Stimulated activated CD8-positive, alpha-beta memory T cell treated with anti-CD3 and anti-CD28 coated beads, Interleukin-4, amount 100 ng/mL, for 48 hours (primary cell): ENCODE data around the gene MCRIP2.
"Not testable (repeated sequence)": the region's sequence is repeated elsewhere in the genome, so short reads cannot be mapped to it uniquely, and the experiment has no call there.

Experiments
- DNase-seq: peaks from one replicate; pipeline ENCODE4 v3.0.0-alpha.2; 2020

The MCRIP2 gene

DNA sequence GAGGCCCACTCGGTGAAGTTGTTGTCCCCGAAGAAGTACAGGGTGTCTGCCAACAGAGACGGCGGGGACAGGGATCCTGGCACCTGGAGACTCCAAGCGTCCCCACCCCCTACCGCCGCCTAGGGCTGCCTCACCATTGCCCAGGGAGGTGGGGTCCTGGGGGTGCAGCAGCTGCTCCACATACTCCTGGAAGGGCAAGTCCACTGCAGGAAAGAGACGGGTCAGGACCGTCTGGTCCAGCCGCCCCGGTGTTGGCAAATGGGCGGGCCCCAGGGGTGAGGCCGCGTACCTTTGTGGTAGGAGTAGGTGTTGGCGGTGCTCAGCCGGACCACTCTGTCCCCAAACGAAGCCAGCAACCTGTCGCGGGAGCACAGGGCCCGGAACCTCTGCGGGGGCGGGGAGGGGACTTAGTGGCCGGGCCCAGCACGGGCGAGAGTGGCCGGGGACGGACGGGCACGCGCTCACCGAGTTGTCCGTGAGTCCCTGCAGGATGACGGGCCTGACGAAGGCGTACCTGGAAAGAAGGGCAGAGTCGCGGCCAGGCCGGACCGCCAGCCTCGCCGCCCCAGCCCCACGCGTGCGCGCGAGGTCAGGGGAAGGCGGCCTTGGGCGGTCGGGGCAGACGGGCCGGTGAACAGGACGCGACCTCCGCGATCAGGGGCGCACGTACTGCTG lies 41.9 kb downstream of the MCRIP2 start:
- DNase-seq: peak; percentile 45

GRCh38 chr16:684071-684794 lies 42.6 kb downstream of the MCRIP2 start, which contains the start of gene JMJD8:
TSS of gene JMJD8 (minus strand) at chr16:684334. CDS start at chr16:684319, 15 bp downstream.
- peak; percentile 98 for DNase-seq

- DNase-seq: no peak
These were observed 43.5 kb downstream of the MCRIP2 start for GRCh38 chr16:684961-685696.

- no peak for DNase-seq
These were observed 44.3 kb downstream of the MCRIP2 start for GRCh38 chr16:685967-686366.

- DNase-seq: no peak
These were observed 45.0 kb downstream of the MCRIP2 start for GRCh38 chr16:686459-687260.

GRCh38 chr16:687499-687898 lies 45.9 kb downstream of the MCRIP2 start:
- no peak for DNase-seq

DNA sequence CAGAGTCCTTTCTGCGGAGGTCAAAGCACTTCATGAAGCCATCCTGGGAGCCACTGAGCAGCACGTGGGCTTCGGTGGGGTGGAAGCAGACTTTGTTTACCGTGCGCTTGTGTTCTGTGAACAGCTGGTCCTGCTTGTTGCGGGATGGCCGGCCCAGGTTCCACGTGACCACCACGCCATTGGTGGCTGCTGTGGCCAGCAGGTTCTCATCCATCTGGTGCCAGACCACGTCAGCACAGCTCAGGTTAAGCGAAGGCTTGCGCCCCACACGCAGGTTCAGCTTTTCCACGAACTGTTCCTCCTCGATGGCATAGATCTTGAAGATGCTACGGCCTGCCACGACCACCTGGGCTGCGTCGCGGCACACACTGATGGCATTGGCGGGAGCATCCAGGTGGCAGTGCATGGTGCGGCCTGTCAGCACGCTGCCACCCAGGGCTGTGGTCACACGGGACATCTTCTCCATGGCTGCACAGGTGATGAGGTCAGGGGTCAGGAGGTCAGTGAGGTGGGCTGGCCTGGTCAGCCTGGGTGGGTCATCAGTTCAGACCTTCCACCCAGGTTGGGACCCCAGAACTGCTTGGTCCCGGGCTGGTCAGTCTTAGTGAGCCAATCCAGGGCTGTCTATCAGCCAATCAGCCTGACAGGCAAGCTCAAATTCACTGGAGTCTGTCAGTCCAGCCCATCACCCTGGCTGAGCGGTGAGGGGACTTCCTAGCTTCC lies 47.7 kb downstream of the MCRIP2 start:
- no peak for DNase-seq

DNA sequence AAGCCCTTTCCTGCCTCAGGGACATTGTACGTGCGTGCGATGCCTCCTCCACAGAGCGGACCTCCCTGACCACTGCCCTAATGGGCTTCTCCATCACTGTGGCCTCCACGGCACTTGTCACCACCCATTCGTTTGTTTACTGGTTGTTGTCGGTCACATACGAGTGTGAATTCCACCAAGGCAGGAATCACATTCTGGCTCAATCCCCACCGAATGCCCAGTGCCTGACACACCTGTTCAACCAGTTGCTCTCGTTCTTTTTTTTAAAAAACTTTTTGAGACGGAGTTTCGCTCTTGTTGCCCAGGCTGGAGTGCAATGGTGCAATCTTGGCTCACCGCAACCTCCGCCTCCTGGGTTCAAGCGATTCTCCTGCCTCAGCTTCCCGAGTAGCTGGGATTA lies 49.6 kb downstream of the MCRIP2 start:
- not testable (repeated sequence) for DNase-seq

DNA sequence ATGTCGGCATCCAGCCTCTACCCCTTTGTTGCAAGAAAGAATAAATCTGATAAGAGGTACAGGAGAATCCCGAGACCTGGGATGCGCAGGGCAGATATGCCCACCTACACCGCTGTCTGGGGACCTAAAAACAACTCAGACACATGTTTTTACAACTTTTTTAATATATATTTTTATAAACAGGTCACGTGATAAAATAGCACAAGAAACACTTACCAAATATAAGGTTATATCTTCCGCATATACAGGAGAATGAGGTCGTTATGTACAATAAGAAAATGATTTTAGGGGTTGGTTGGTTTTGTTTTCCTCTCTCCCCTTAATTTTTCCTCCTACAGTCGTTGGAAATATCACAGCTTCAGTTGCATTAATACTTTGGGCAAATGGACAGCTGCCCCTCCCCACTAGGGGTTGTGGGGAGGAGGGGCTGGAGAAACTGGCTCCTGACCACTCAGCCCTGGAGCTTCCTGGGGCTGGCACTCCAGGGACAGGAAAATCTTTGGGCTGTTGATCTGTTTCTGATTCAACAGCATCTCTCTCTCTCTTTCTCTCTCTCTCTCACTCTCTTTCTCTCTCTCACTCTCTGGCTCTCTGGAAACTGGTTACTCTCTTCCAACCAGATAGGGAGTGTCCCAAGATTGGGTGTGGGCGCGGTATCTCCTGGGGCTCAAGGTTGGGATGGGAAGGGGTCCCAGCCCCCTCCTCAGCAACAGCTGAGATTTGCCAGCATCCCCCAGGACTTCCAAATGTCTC lies 50.9 kb downstream of the MCRIP2 start:
- no peak for DNase-seq

- DNase-seq: no peak
These were observed 51.7 kb downstream of the MCRIP2 start for GRCh38 chr16:693364-693763.

DNA sequence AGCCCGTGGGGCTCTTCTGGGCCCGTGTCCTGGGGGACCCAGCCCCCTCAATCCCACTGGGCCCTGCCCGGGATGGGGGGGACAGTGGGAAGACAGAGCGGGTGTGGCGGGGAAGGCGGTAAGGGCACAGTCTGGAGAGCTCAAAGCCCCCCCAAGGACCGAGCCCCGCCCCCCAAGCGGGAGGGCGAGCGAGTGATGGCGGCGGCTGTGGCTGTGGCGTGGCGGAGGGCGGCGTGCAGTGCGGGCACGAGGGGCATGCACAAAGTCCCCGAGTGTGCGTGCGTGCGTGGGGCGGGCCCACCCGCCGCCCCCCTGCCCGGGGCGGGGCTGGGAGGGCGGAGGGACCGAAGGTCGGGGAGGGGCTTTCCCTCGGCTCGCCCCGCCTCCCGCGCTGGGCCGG lies 52.1 kb downstream of the MCRIP2 start:
- no peak for DNase-seq

DNA sequence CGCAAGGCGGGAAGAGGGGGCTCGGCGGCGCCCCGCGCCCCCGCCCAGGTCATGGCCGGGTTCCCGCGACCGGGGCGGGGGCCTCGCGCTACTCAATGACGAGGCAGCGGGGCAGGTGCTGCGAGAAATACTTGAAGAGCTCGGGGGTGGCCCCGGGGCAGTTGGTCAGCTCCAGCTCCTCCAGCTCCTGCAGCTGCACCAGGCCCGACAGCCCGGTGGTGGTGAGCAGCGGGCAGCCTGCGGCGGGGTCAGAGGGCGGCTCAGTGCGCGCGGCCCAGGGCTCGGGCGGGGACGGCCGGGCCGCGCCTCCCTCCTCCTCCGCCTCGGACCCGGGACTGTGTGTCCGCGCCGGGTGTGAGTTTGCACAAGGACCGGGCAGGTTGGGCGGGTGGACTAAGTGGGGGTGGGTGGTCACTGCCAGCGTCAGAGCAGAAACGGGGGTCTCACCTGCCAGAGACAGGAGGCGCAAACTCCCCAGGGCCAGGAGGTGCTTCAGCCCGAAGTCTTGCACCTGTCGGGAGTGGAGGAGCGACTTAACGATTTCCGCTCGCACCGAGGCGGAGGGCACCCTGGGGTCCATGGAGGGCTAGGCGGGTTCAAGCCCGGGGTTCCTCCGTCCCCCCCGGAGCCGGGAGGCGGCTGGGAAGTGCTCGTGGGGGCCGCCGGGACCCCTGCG lies 52.7 kb downstream of the MCRIP2 start:
- DNase-seq: no peak

GRCh38 chr16:694863-695354 lies 53.3 kb downstream of the MCRIP2 start:
- DNase-seq: no peak

- DNase-seq: peak; percentile 78
These were observed 53.9 kb downstream of the MCRIP2 start for GRCh38 chr16:695355-696089.
